Measurements from ENCODE around the gene CPZ. TPM values are rescaled to one million over a fixed set of nuclear protein-coding genes. Genes with fewer than 3 reads are reported as not detected.

CPZ gene
- polyA plus RNA-seq, 1 donor: 3.1 TPM

DNA sequence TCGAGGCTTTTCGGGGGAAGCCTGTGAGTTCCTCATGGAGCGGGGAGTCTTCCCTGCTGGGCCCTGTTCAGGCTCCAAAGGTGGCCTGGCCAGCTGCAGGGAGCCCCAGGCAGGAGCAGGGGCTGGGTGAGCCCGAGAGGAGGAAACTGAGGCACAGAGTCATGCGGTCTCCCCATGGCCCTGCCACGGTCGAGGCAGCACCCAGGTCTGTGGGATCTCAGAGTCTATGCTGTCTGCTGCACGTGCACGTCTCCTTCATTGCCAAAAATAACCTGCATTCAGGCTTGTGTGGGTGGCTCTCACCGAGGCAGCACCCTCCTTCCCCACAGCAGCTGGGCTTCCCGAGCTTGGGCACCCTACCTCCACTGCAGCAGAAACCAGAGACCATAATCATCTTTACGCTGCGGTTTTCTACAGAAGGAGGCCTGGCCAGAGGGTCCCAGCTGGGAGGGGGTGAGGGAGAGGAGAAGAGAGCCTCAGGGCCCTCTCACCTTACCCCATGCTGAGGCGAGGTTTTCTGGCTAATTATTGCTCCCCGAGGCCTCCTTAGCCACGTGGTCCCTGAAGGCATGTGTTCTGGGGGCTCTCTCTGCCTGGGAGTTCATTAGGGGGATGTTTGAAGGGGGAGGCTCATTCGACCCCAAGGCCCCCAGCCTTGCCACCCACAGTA lies 64.3 kb downstream of the CPZ start:
- no peak overlapping the region for H3K27ac ChIP-seq (ENCODE audit: low read length)
- no CpG with 5 or more reads among the region's 17 CpGs for WGBS (ENCODE audit: insufficient coverage, low lambda C conversion rate)
- no peaks in the 10 kb centered on the region for H3K4me1 ChIP-seq (ENCODE audit: control insufficient read depth, insufficient read depth, low read length)
- H3K4me3 ChIP-seq (ENCODE audit: low read length): no peak overlapping the region
- no peaks in the 10 kb centered on the region for H3K9me3 ChIP-seq (ENCODE audit: control insufficient read depth, low read depth, low read length)
- no peak for DNase-seq
- H3K27me3 ChIP-seq (ENCODE audit: control insufficient read depth, insufficient read depth, low read length): no peaks in the 10 kb centered on the region
- H3K36me3 ChIP-seq (ENCODE audit: control insufficient read depth, insufficient read depth, low read length): no peaks in the 10 kb centered on the region

DNA sequence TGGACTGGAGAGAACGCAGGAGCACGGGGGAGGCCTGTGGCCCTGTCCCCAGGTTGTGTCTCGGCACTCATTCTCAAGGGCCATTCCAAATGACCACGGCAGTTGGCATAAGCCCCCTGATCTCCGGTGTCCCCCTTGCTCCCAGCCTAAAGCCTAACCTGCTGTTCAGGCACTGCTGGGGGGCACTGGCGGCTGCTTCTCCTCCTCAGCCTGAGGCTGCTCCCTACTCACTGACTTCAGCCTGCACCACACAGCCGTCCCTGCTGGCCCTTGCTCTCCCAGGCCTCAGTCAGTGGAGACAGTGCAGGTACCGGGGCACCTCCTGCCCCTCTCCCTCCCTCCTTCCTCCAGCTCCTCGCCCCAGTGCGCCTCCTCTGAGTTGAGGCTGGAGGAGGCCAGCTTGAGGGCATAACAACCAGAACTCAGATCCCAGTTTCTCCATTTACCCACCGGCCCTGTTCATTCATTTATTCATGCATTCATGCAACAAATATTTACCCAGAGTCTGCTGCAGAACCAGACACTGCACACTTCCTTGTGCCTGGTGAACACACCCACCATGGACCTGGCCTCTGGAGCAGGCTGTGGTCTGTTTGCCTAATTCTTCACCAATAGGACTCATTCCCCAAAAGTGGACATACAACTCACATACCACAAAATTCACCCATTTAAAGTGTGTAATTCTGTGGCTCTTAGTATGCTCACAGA lies 65.0 kb downstream of the CPZ start:
- DNase-seq: no peak
- Histone ChIP-seq H3K36me3 (ENCODE audit: control insufficient read depth, insufficient read depth, low read length) (no peaks in the 10 kb centered on the region), H3K27ac (ENCODE audit: low read length) (no peak overlapping the region), H3K27me3 (ENCODE audit: control insufficient read depth, insufficient read depth, low read length) (no peaks in the 10 kb centered on the region), H3K4me3 (ENCODE audit: low read length) (no peak overlapping the region), H3K4me1 (ENCODE audit: control insufficient read depth, insufficient read depth, low read length) (no peaks in the 10 kb centered on the region), H3K9me3 (ENCODE audit: control insufficient read depth, low read depth, low read length) (no peaks in the 10 kb centered on the region)
- 40% methylated on average over 1 of the region's 11 CpGs for WGBS (ENCODE audit: insufficient coverage, low lambda C conversion rate)

DNA sequence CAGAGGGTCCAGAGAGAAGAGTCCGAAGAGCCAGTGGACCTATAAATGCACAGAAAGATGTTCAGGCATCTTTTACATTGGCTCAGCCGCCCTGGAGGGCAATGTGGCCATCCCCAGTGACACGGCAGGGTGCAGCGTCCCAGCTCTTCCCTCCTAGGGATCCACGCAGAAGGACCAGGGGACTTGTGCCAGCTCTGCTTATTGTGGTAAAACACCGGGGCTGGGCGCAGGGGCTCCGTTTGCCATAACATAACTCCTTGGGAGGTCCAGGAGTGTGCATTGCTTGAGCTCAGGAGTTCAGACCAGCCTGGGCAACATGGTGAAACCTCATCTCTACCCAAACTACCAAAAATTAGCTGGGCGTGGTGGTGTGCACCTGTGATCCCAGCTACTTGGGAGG lies 70.2 kb downstream of the CPZ start:
- WGBS (ENCODE audit: insufficient coverage, low lambda C conversion rate): no CpG with 5 or more reads among the region's 9 CpGs
- Histone ChIP-seq H3K36me3 (ENCODE audit: control insufficient read depth, insufficient read depth, low read length) (no peaks in the 10 kb centered on the region), H3K4me3 (ENCODE audit: low read length) (no peak overlapping the region), H3K27ac (ENCODE audit: low read length) (no peak overlapping the region), H3K27me3 (ENCODE audit: control insufficient read depth, insufficient read depth, low read length) (peaks cover 10% of the 10 kb centered on the region), H3K9me3 (ENCODE audit: control insufficient read depth, low read depth, low read length) (no peaks in the 10 kb centered on the region), H3K4me1 (ENCODE audit: control insufficient read depth, insufficient read depth, low read length) (no peaks in the 10 kb centered on the region)
- DNase-seq: no peak

GRCh38 chr4:8664031-8664805 lies 71.7 kb downstream of the CPZ start:
- Histone ChIP-seq H3K4me1 (ENCODE audit: control insufficient read depth, insufficient read depth, low read length) (no peaks in the 10 kb centered on the region), H3K27me3 (ENCODE audit: control insufficient read depth, insufficient read depth, low read length) (peaks cover 10% of the 10 kb centered on the region), H3K4me3 (ENCODE audit: low read length) (no peak overlapping the region), H3K36me3 (ENCODE audit: control insufficient read depth, insufficient read depth, low read length) (no peaks in the 10 kb centered on the region), H3K9me3 (ENCODE audit: control insufficient read depth, low read depth, low read length) (no peaks in the 10 kb centered on the region), H3K27ac (ENCODE audit: low read length) (no peak overlapping the region)
- no CpG with 5 or more reads among the region's 18 CpGs for WGBS (ENCODE audit: insufficient coverage, low lambda C conversion rate)
- no peak for DNase-seq

GRCh38 chr4:8664976-8665375 lies 72.4 kb downstream of the CPZ start:
- peaks cover 10% of the 10 kb centered on the region for H3K27me3 ChIP-seq (ENCODE audit: control insufficient read depth, insufficient read depth, low read length)
- no peak for DNase-seq
- no peaks in the 10 kb centered on the region for H3K9me3 ChIP-seq (ENCODE audit: control insufficient read depth, low read depth, low read length)
- H3K27ac ChIP-seq (ENCODE audit: low read length): no peak overlapping the region
- no CpG with 5 or more reads among the region's 8 CpGs for WGBS (ENCODE audit: insufficient coverage, low lambda C conversion rate)
- H3K4me3 ChIP-seq (ENCODE audit: low read length): no peak overlapping the region
- H3K4me1 ChIP-seq (ENCODE audit: control insufficient read depth, insufficient read depth, low read length): no peaks in the 10 kb centered on the region
- no peaks in the 10 kb centered on the region for H3K36me3 ChIP-seq (ENCODE audit: control insufficient read depth, insufficient read depth, low read length)

DNA sequence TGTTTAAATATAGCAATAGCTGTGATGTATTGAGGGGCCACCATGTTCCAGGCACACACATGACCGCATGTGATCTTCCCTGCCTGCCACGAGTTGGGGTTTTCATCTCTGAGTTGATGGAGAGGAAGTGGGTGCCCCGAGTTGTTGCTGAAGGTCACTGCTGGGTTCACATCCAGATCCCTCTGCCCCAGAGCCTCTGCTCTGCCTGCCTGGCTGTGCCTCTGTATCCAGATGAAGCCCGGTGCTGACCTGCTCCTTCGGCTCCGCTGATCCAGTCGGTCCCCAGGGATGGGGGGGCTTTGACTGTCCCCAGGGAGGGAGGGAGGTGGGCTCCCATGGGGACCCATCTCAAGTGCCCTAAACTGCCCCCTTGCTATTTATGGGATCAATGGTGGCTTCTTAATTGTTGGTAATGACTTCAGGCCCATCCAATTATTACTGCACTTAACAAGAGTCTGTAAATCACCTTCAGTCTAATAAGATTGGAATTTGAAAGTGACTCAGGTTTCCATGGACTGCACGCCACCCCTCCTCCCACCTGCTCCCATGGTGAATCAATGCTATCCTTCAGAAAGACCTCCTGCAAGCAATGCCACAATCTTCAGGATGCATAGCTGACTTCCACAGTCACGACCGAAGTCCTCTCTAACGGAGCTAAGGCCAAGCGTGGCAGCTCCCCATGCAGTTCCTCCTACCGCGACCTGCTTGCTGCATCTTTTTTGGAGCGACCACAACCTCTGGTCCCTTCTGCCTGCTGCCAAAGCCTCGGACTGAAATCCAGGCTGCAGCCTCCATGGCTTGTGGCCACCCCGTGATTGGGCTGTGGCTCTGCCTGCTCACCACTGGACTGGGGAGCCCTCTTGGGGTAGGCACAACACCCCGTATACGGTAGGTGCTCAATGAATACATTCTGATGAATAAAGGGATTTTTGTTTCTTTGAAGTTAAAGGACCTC lies 73.1 kb downstream of the CPZ start:
- no peaks in the 10 kb centered on the region for H3K36me3 ChIP-seq (ENCODE audit: control insufficient read depth, insufficient read depth, low read length)
- DNase-seq: no peak
- H3K27me3 ChIP-seq (ENCODE audit: control insufficient read depth, insufficient read depth, low read length): peaks cover 10% of the 10 kb centered on the region
- no peak overlapping the region for H3K27ac ChIP-seq (ENCODE audit: low read length)
- WGBS (ENCODE audit: insufficient coverage, low lambda C conversion rate): no CpG with 5 or more reads among the region's 19 CpGs
- H3K4me1 ChIP-seq (ENCODE audit: control insufficient read depth, insufficient read depth, low read length): no peaks in the 10 kb centered on the region
- no peak overlapping the region for H3K4me3 ChIP-seq (ENCODE audit: low read length)
- H3K9me3 ChIP-seq (ENCODE audit: control insufficient read depth, low read depth, low read length): no peaks in the 10 kb centered on the region

DNA sequence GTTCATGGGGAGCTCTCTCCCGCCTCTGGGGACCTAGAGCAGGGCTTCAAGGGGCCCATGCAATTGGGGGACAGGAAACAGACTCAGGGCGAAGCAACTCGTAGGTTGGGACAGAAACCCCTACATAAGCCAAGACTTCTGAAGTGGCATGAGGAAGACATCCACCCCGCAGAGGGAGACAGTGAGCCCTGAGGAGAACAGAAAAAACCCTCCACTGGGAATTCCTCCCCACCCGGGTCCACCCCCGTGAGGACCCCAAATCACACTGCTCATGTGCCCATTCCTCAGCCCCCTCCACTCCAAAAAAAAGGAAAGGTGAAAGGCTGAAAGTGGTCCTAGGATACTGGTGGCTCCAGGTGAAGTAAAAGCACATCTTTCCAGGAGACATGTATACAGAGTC lies 74.0 kb downstream of the CPZ start:
- no peak overlapping the region for H3K27ac ChIP-seq (ENCODE audit: low read length)
- H3K27me3 ChIP-seq (ENCODE audit: control insufficient read depth, insufficient read depth, low read length): peaks cover 10% of the 10 kb centered on the region
- no peak overlapping the region for H3K4me3 ChIP-seq (ENCODE audit: low read length)
- no peak for DNase-seq
- H3K9me3 ChIP-seq (ENCODE audit: control insufficient read depth, low read depth, low read length): no peaks in the 10 kb centered on the region
- H3K4me1 ChIP-seq (ENCODE audit: control insufficient read depth, insufficient read depth, low read length): no peaks in the 10 kb centered on the region
- no peaks in the 10 kb centered on the region for H3K36me3 ChIP-seq (ENCODE audit: control insufficient read depth, insufficient read depth, low read length)
- WGBS (ENCODE audit: insufficient coverage, low lambda C conversion rate): no CpG with 5 or more reads among the region's 6 CpGs

Other genes with a start within 250 kb of the CPZ start
- 19.7 TPM for gene ACOX3, start 152.0 kb upstream of the CPZ start, polyA plus RNA-seq
- 13.1 TPM for gene TRMT44, start 152.0 kb upstream of the CPZ start, polyA plus RNA-seq
- 0.09 TPM for gene GPR78, start 12.4 kb upstream of the CPZ start, polyA plus RNA-seq

Data from large intestine (tissue), 3 donors.